ENCODE measurements around the gene CD96. TPM values are rescaled to one million over a fixed set of nuclear protein-coding genes. Genes with fewer than 3 reads are reported as not detected.

CD96 gene
- total and polyA plus RNA-seq, 5 donors from 2014 or later, result 104 to 149 (median 125) TPM

DNA sequence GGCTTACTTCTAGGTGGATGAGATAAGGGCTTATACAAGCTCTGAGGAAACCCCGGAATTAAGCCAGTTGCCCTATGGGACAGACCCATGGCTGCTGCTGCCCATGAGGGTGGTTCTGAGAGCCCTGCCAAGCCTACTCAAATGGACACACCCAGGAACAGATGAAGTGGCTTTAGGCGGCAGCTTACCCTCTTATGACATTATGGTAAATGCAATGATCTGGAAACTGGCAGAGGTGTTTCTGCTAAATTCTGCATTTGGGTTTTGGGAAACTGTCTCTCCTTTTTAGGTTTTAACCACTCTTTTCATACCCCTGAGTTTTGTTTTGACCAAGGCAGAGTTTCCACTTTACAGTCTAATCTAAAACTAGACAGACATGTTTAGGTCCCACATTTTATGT is 62.1 kb downstream of the CD96 start:
- H3K4me3 ChIP-seq (ENCODE audit: low read depth, low read length), result no peak overlapping the region
- ATAC-seq (ENCODE audit: low read depth in 2 of 2), result no peak
- Mint-ChIP-seq H3K27ac (no peak overlapping the region), H3K36me3 (peaks cover 57% of the 10 kb centered on the region), H3K4me1 (peaks cover 19 to 31% (median 31%) of the 10 kb centered on the region in 4 donors), H3K4me3 (no peak overlapping the region), H3K27me3 (no peaks in the 10 kb centered on the region), H3K9me3 (no peaks in the 10 kb centered on the region)
- no peaks in the 10 kb centered on the region for H3K27me3 ChIP-seq (ENCODE audit: control insufficient read depth, insufficient read depth, low read length)
- peaks cover 48% of the 10 kb centered on the region for H3K36me3 ChIP-seq (ENCODE audit: control insufficient read depth, insufficient read depth, low read length)
- no peak for DNase-seq
- H3K4me1 ChIP-seq (ENCODE audit: control insufficient read depth, insufficient read depth, low read length, poor library complexity, severe bottlenecking), result peaks cover 5% of the 10 kb centered on the region
- no peaks in the 10 kb centered on the region for H3K9me3 ChIP-seq (ENCODE audit: control insufficient read depth in 2 of 2, low read length in 2 of 2)
- H3K27ac ChIP-seq (ENCODE audit: insufficient read depth, low read length, poor library complexity, severe bottlenecking), result no peak overlapping the region

DNA sequence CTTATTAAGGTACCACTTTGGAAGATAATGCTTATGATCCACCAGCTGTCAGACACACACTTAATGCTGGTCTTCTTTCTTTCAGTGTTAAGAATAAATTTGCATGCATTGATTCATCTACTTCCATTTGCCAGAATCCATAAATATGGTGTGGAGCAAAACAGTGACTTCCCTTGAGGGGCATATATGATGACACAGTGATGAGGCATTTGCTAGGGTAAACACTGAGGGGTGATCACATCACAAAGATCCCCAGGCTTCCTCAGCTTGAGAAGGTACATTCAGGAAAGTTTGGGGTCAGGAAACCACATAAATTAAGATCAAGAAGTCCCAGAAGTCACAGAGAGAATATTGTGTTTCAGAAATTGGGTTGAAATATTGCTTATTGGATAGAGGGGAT is 63.0 kb downstream of the CD96 start:
- Mint-ChIP-seq H3K36me3 (peaks cover 53% of the 10 kb centered on the region), H3K9me3 (no peaks in the 10 kb centered on the region), H3K27ac (peak overlapping the region in 1 of 3 donors; percentile 38), H3K4me1 (peaks cover 21 to 40% (median 38%) of the 10 kb centered on the region in 4 donors), H3K4me3 (no peak overlapping the region), H3K27me3 (no peaks in the 10 kb centered on the region)
- peaks cover 14% of the 10 kb centered on the region for H3K4me1 ChIP-seq (ENCODE audit: control insufficient read depth, insufficient read depth, low read length, poor library complexity, severe bottlenecking)
- H3K27me3 ChIP-seq (ENCODE audit: control insufficient read depth, insufficient read depth, low read length), result no peaks in the 10 kb centered on the region
- DNase-seq (no peak), ATAC-seq (ENCODE audit: low read depth in 2 of 2) (no peak)
- no peaks in the 10 kb centered on the region for H3K9me3 ChIP-seq (ENCODE audit: control insufficient read depth in 2 of 2, low read length in 2 of 2)
- peaks cover 45% of the 10 kb centered on the region for H3K36me3 ChIP-seq (ENCODE audit: control insufficient read depth, insufficient read depth, low read length)
- no peak overlapping the region for H3K27ac ChIP-seq (ENCODE audit: insufficient read depth, low read length, poor library complexity, severe bottlenecking)
- H3K4me3 ChIP-seq (ENCODE audit: low read depth, low read length), result no peak overlapping the region

DNA sequence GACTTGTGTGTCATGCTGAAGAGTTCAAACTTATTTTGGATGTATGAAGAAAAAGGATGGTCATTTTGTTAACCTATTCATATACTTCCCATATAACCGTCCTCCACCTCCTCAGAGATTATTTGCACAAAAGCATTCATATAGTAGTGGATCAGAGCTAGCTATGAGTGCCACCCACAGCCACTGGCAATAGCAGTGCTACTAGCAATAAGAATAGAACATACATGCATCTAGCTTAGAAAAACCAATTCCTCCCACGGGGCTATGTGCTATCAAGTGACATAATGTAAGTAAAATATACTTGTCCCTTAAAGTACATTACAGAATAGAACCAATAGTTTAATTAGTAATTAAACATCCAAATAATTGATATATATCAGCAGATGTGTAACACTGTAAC is 63.5 kb downstream of the CD96 start:
- Mint-ChIP-seq H3K4me1 (peaks cover 25 to 44% (median 42%) of the 10 kb centered on the region in 4 donors), H3K9me3 (no peaks in the 10 kb centered on the region), H3K4me3 (no peak overlapping the region), H3K36me3 (peaks cover 49% of the 10 kb centered on the region), H3K27me3 (no peaks in the 10 kb centered on the region), H3K27ac (no peak overlapping the region)
- no peak for DNase-seq
- H3K36me3 ChIP-seq (ENCODE audit: control insufficient read depth, insufficient read depth, low read length), result peaks cover 40% of the 10 kb centered on the region
- H3K4me3 ChIP-seq (ENCODE audit: low read depth, low read length), result no peak overlapping the region
- H3K9me3 ChIP-seq (ENCODE audit: control insufficient read depth in 2 of 2, low read length in 2 of 2), result no peaks in the 10 kb centered on the region
- H3K27me3 ChIP-seq (ENCODE audit: control insufficient read depth, insufficient read depth, low read length), result no peaks in the 10 kb centered on the region
- ATAC-seq (ENCODE audit: low read depth in 2 of 2), result no peak
- no peak overlapping the region for H3K27ac ChIP-seq (ENCODE audit: insufficient read depth, low read length, poor library complexity, severe bottlenecking)
- H3K4me1 ChIP-seq (ENCODE audit: control insufficient read depth, insufficient read depth, low read length, poor library complexity, severe bottlenecking), result peaks cover 18% of the 10 kb centered on the region

DNA sequence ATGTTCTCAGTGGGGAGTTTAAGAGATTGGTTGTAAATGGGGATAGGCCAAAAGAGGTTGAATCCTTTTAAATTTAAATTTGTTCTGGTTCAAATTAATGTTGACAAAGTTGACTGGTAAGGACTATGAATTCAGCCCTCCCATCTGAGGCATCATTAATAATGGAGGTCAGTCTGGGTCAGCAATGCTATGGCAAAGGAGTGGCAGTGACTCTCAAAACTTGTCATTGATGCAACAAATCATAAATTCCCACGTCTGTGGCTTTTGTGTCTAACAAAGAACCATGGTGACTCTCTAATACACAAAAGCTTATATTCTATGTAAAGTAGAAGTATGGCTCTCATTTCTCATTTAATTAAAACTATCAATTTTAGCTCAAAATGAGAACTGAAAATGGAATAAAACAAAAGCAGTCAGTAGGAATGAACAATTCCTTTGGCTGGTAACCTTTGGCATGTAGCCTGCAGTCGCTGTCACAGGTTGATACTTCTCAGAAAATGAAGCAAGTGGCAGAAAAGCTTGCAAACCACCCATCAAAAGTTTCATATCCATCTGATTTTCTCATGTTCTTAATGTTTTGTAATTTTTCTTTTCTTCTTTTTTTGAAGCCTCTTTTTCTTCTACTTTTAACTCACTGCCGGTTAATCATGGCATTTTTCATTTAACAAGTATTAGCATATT is 65.4 kb downstream of the CD96 start:
- Mint-ChIP-seq H3K4me3 (no peak overlapping the region), H3K4me1 (peaks cover 26 to 59% (median 52%) of the 10 kb centered on the region in 4 donors), H3K36me3 (peaks cover 50% of the 10 kb centered on the region), H3K27ac (peak overlapping the region in 2 of 3 donors; percentile 8 to 48), H3K27me3 (no peaks in the 10 kb centered on the region), H3K9me3 (no peaks in the 10 kb centered on the region)
- no peaks in the 10 kb centered on the region for H3K27me3 ChIP-seq (ENCODE audit: control insufficient read depth, insufficient read depth, low read length)
- H3K9me3 ChIP-seq (ENCODE audit: control insufficient read depth in 2 of 2, low read length in 2 of 2), result no peaks in the 10 kb centered on the region
- H3K4me1 ChIP-seq (ENCODE audit: control insufficient read depth, insufficient read depth, low read length, poor library complexity, severe bottlenecking), result peaks cover 29% of the 10 kb centered on the region
- no peak for ATAC-seq (ENCODE audit: low read depth in 2 of 2)
- H3K27ac ChIP-seq (ENCODE audit: insufficient read depth, low read length, poor library complexity, severe bottlenecking), result no peak overlapping the region
- DNase-seq, result no peak
- H3K4me3 ChIP-seq (ENCODE audit: low read depth, low read length), result no peak overlapping the region
- H3K36me3 ChIP-seq (ENCODE audit: control insufficient read depth, insufficient read depth, low read length), result peaks cover 28% of the 10 kb centered on the region

DNA sequence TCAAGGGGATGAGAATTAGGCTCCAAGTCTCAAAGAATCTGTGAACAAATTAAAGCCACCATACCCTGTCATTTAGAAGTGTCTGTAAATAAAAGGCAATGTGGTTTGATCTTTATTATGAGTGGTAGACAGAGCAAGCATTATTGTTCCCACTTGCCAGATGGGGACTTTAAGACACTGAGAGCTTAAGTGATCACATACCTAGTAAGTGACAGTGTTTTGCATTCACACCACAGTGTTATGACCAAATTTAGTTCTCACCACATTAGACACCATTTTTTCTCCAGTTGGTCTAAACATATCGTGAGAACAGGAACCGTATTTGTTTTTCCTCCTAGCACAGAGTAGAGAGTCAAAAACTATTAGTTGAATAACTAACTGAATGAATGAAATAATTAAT is 66.4 kb downstream of the CD96 start:
- Mint-ChIP-seq H3K27ac (peak overlapping the region in 2 of 3 donors; percentile 48 to 83), H3K27me3 (no peaks in the 10 kb centered on the region), H3K36me3 (peaks cover 48% of the 10 kb centered on the region), H3K4me1 (peaks cover 26 to 60% (median 51%) of the 10 kb centered on the region in 4 donors), H3K4me3 (no peak overlapping the region), H3K9me3 (no peaks in the 10 kb centered on the region)
- DNase-seq (peak in 1 of 3 donors; percentile 57), ATAC-seq (ENCODE audit: low read depth in 2 of 2) (no peak)
- Histone ChIP-seq H3K4me3 (ENCODE audit: low read depth, low read length) (no peak overlapping the region), H3K27me3 (ENCODE audit: control insufficient read depth, insufficient read depth, low read length) (no peaks in the 10 kb centered on the region), H3K9me3 (ENCODE audit: control insufficient read depth in 2 of 2, low read length in 2 of 2) (no peaks in the 10 kb centered on the region), H3K36me3 (ENCODE audit: control insufficient read depth, insufficient read depth, low read length) (peaks cover 32% of the 10 kb centered on the region), H3K27ac (ENCODE audit: insufficient read depth, low read length, poor library complexity, severe bottlenecking) (no peak overlapping the region), H3K4me1 (ENCODE audit: control insufficient read depth, insufficient read depth, low read length, poor library complexity, severe bottlenecking) (peaks cover 29% of the 10 kb centered on the region)

DNA sequence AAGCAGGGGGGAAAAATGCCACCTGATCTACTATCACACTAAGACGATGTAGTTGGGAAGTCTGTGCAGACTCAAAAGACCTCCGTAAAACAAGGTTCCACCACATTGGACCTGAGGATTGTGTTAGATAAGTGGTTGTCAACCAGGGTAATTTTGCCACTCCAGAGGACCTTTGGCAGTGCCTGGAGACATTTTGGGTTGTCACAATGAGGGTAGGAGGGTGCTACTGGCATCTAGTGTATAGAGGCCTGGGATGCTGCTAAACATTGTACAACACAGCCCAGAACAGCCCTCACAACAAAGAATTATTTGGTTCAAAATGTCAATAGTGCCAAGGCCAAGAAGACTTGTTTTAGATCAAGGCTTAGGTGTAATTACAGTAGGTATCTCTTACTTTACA is 67.7 kb downstream of the CD96 start:
- Histone ChIP-seq H3K9me3 (ENCODE audit: control insufficient read depth in 2 of 2, low read length in 2 of 2) (no peaks in the 10 kb centered on the region), H3K4me1 (ENCODE audit: control insufficient read depth, insufficient read depth, low read length, poor library complexity, severe bottlenecking) (peaks cover 29% of the 10 kb centered on the region), H3K36me3 (ENCODE audit: control insufficient read depth, insufficient read depth, low read length) (peaks cover 34% of the 10 kb centered on the region), H3K27ac (ENCODE audit: insufficient read depth, low read length, poor library complexity, severe bottlenecking) (peak overlapping the region; percentile 70), H3K4me3 (ENCODE audit: low read depth, low read length) (peak overlapping the region; percentile 71), H3K27me3 (ENCODE audit: control insufficient read depth, insufficient read depth, low read length) (no peaks in the 10 kb centered on the region)
- Mint-ChIP-seq H3K4me1 (peaks cover 26 to 51% (median 45%) of the 10 kb centered on the region in 4 donors), H3K4me3 (peak overlapping the region in 1 of 4 donors; percentile 57), H3K27me3 (no peaks in the 10 kb centered on the region), H3K27ac (peak overlapping the region; percentile 83 to 88 (median 84)), H3K36me3 (peaks cover 43% of the 10 kb centered on the region), H3K9me3 (no peaks in the 10 kb centered on the region)
- DNase-seq, result no peak
- no peak for ATAC-seq (ENCODE audit: low read depth in 2 of 2)

DNA sequence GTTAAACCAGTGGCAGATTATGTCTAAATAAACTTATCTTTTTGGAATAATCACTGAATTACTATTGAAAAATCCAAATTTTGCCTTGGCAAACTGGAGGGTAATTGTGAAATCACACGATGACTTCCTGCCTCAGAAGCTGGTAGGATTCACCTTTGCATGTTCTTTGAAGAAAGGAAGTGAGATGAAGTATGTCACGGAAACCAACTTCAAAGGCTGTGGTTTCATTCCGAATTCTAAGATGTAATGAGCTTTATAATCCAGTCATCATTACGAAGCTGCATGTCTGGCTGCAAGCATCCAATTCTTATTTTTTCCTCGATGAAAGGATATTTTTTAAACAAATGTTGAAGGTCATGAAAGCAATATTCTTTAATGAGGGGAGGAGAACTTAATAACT is 68.2 kb downstream of the CD96 start:
- Mint-ChIP-seq H3K9me3 (no peaks in the 10 kb centered on the region), H3K27ac (peak overlapping the region; percentile 83 to 88 (median 84)), H3K27me3 (no peaks in the 10 kb centered on the region), H3K4me1 (peaks cover 23 to 54% (median 47%) of the 10 kb centered on the region in 4 donors), H3K36me3 (peaks cover 43% of the 10 kb centered on the region), H3K4me3 (peak overlapping the region; percentile 57 to 81 (median 72))
- Histone ChIP-seq H3K4me3 (ENCODE audit: low read depth, low read length) (peak overlapping the region; percentile 71), H3K27me3 (ENCODE audit: control insufficient read depth, insufficient read depth, low read length) (no peaks in the 10 kb centered on the region), H3K27ac (ENCODE audit: insufficient read depth, low read length, poor library complexity, severe bottlenecking) (peak overlapping the region; percentile 70), H3K36me3 (ENCODE audit: control insufficient read depth, insufficient read depth, low read length) (peaks cover 30% of the 10 kb centered on the region), H3K4me1 (ENCODE audit: control insufficient read depth, insufficient read depth, low read length, poor library complexity, severe bottlenecking) (peaks cover 29% of the 10 kb centered on the region), H3K9me3 (ENCODE audit: control insufficient read depth in 2 of 2, low read length in 2 of 2) (no peaks in the 10 kb centered on the region)
- ATAC-seq (ENCODE audit: low read depth in 2 of 2) (peak; percentile 95 to 98), DNase-seq (peak; percentile 30 to 93 (median 84))

DNA sequence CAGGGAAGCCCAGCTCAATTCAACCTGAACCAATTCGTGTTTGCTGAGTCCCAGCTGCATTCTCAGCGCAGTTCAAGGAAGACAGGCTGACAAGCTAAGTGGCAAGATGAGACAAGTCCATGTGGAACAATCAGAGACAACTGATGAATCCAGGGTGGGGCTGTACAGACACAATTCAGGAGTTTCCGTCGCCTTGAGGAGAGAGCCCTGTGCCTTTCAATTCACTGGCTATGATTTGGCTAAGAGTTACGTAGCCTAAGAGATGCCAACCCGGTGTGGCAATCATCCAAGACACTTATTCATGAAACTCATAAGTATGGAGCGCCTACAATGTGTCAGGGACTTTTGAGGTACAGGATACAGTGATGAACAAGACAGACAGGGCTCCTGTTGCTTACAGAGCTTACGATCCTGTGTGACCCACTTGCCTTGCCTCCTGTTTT is 68.6 kb downstream of the CD96 start:
- Histone ChIP-seq H3K9me3 (ENCODE audit: control insufficient read depth in 2 of 2, low read length in 2 of 2) (no peaks in the 10 kb centered on the region), H3K36me3 (ENCODE audit: control insufficient read depth, insufficient read depth, low read length) (peaks cover 28% of the 10 kb centered on the region), H3K27me3 (ENCODE audit: control insufficient read depth, insufficient read depth, low read length) (no peaks in the 10 kb centered on the region), H3K27ac (ENCODE audit: insufficient read depth, low read length, poor library complexity, severe bottlenecking) (peak overlapping the region; percentile 70), H3K4me1 (ENCODE audit: control insufficient read depth, insufficient read depth, low read length, poor library complexity, severe bottlenecking) (peaks cover 33% of the 10 kb centered on the region), H3K4me3 (ENCODE audit: low read depth, low read length) (peak overlapping the region; percentile 71)
- DNase-seq (no peak), ATAC-seq (ENCODE audit: low read depth in 2 of 2) (peak in 1 of 2 donors; percentile 15)
- H3K9me3 Mint-ChIP-seq, result no peaks in the 10 kb centered on the region
- H3K36me3 Mint-ChIP-seq, result peaks cover 39% of the 10 kb centered on the region
- H3K4me3 Mint-ChIP-seq, result peak overlapping the region; percentile 57 to 81 (median 72)
- peaks cover 20 to 58% (median 51%) of the 10 kb centered on the region in 4 donors for H3K4me1 Mint-ChIP-seq
- no peaks in the 10 kb centered on the region for H3K27me3 Mint-ChIP-seq
- peak overlapping the region; percentile 83 to 88 (median 84) for H3K27ac Mint-ChIP-seq

Data from CD4-positive, CD25-positive, alpha-beta regulatory T cell (primary cell).